OCI-LY7 (cell line): Measurements from ENCODE around the gene CCDC122. TPM values are rescaled to one million over a fixed set of nuclear protein-coding genes. Genes with fewer than 3 reads are reported as not detected.

Experiments used
- BruUV-seq: library from RNA; stranded (reverse); fragments of 400-500 nt; replicated peaks from 2 replicates; lab custom pipeline; 2021; lab: Mats Ljungman, UMichigan
- CTCF ChIA-PET: fragments of 300-600 bp; sonication (Branson Sonifier 250); formaldehyde crosslinking; loops from one replicate; lab custom pipeline; 2022; ENCODE audit warnings: antibody characterized with exemption; ENCODE audit not compliant: unreplicated experiment; lab: Charles Lee
- POLR2A ChIA-PET: fragments of 300-600 bp; sonication (Branson Sonifier 250); formaldehyde crosslinking; loops from one replicate; lab custom pipeline; 2022; ENCODE audit warnings: antibody characterized with exemption; lab: Charles Lee
- DNase-seq: peaks from one replicate; pipeline ENCODE4 v3.0.0-alpha.2; 2015; ENCODE audit warnings: low spot score
- H2AFZ ChIP-seq: fragments of 200-600 bp; sonication (generic), shearing (Covaris generic); 2 replicates; pipeline ENCODE4 v1.6.1; 2014; ENCODE audit warnings: mild to moderate bottlenecking, antibody characterized with exemption, low read length, moderate library complexity
- H3K27ac ChIP-seq: fragments of 200-600 bp; sonication (generic); 2 replicates; pipeline ENCODE4 v1.5.1; 2014; ENCODE audit warnings: mixed run types, low read depth, mild to moderate bottlenecking, moderate library complexity, low read length, inconsistent platforms; ENCODE audit not compliant: poor library complexity, severe bottlenecking
- H3K36me3 ChIP-seq: fragments of 200-600 bp; sonication (generic); 2 replicates; pipeline ENCODE4 v1.6.1; 2014; ENCODE audit warnings: mild to moderate bottlenecking, antibody characterized with exemption, low read length, moderate library complexity, mixed read lengths; ENCODE audit not compliant: insufficient read depth
- H3K4me1 ChIP-seq: fragments of 200-600 bp; sonication (generic); 2 replicates; pipeline ENCODE4 v1.5.1; 2014; ENCODE audit warnings: mild to moderate bottlenecking, low read length; ENCODE audit not compliant: insufficient read depth, poor library complexity, severe bottlenecking
- H3K4me2 ChIP-seq: fragments of 200-600 bp; sonication (generic); 2 replicates; pipeline ENCODE4 v1.6.1; 2014; ENCODE audit warnings: mild to moderate bottlenecking, low read length
- H3K4me3 ChIP-seq: fragments of 200-600 bp; sonication (generic); 2 replicates; pipeline ENCODE4 v1.5.1; 2014; ENCODE audit warnings: mild to moderate bottlenecking, low read depth, low read length; ENCODE audit not compliant: poor library complexity, severe bottlenecking
- H3K79me2 ChIP-seq: fragments of 200-600 bp; sonication (generic); 2 replicates; pipeline ENCODE4 v1.6.1; 2016; ENCODE audit warnings: low read depth, mild to moderate bottlenecking, low read length, moderate library complexity, mixed read lengths; ENCODE audit not compliant: insufficient read depth
- H3K9me2 ChIP-seq: fragments of 200-600 bp; sonication (generic); 2 replicates; pipeline ENCODE4 v1.6.1; 2016; ENCODE audit warnings: mild to moderate bottlenecking, low read length, mixed read lengths; ENCODE audit not compliant: insufficient read depth
- H3K9me3 ChIP-seq: fragments of 200-600 bp; sonication (generic); 2 replicates; pipeline ENCODE4 v1.6.1; 2014; ENCODE audit warnings: mild to moderate bottlenecking, mixed run types, low read length, mixed read lengths
- H4K20me1 ChIP-seq: fragments of 200-600 bp; sonication (generic); 2 replicates; pipeline ENCODE4 v1.6.1; 2014; ENCODE audit warnings: mild to moderate bottlenecking, antibody characterized with exemption, low read length, moderate library complexity, mixed read lengths; ENCODE audit not compliant: insufficient read depth
- CTCF ChIP-seq: fragments of 200-600 bp; sonication (generic); conservative IDR thresholded peaks from 2 replicates; pipeline ENCODE4 v1.5.1; 2014; ENCODE audit warnings: mild to moderate bottlenecking, antibody characterized with exemption, low read length, moderate library complexity, mixed read lengths
- EZH2phosphoT487 ChIP-seq: fragments of 200-600 bp; sonication (generic); IDR thresholded peaks from 2 replicates; pipeline ENCODE4 v1.6.1; 2018; ENCODE audit warnings: low read depth, borderline replicate concordance, mild to moderate bottlenecking, mixed run types, antibody characterized with exemption, low read length, moderate library complexity, mixed read lengths
- intact Hi-C: fragments of 100-400 bp; cut with micrococcal nuclease; formaldehyde crosslinking; loops from one replicate; pipeline ENCODE4 v1.10.0; 2022; ENCODE audit not compliant: unreplicated experiment
- total RNA-seq, 2 experiments: library from RNA; depleted of rRNA in 1 of 2; stranded (reverse); fragments of >200 nt in 1 of 2; shearing (Covaris generic) in 1 of 2; gene quantifications; 2 replicates each; pipeline ENCODE4 v1.2.3, GENCODE V29; 2014 to 2022

Gene CCDC122
- total RNA-seq, 2 experiments from 2014 or later = 4.6 to 21.6 TPM

DNA sequence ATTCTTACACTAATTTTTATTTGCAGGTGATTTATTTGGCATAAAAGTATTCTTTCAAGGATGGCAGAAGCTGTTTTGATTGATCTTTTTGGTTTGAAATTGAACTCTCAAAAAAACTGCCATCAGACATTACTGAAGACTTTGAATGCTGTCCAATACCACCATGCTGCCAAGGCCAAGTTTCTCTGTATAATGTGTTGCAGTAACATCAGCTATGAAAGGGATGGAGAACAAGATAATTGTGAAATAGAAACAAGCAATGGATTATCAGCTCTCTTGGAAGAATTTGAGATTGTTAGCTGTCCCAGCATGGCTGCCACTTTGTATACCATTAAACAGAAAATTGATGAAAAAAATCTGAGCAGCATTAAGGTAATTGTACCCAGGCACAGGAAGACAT lies 1.4 kb upstream of the CCDC122 start:
- Histone ChIP-seq H3K9me3 (no peaks in the 10 kb centered on the region), H3K4me1 (peaks cover 42% of the 10 kb centered on the region), H3K9me2 (no peaks in the 10 kb centered on the region), H4K20me1 (no peaks in the 10 kb centered on the region), H3K4me3 (peak overlapping the region; percentile 84), H3K4me2 (peak overlapping the region; percentile 93), H3K36me3 (peaks cover 23% of the 10 kb centered on the region), H2AFZ (peak overlapping the region; percentile 70; the same call in 1 of the 2 replicates), H3K79me2 (peaks cover 19% of the 10 kb centered on the region; the same call in 1 of the 2 replicates), H3K27ac (no peak overlapping the region)
- no peak for TF ChIP-seq CTCF
- TF ChIP-seq EZH2phosphoT487 = no peak
- BruUV-seq = no TSS peak
- ChIA-PET POLR2A (interaction anchor here (0.6 to 2.0 kb wide), 3 partner anchors 19 to 393 kb away, joined by 3 to 7 read pairs (median 5); no protein-coding TSS in a partner anchor), CTCF (no interaction called here)
- intact Hi-C loops = no loop called here
- no peak for DNase-seq

- POLR2A ChIA-PET = interaction anchor here (0.6 to 2.0 kb wide), 4 partner anchors 11 to 394 kb away, joined by 3 to 7 read pairs (median 4); no protein-coding TSS in a partner anchor
- Histone ChIP-seq H3K9me3 (no peaks in the 10 kb centered on the region), H4K20me1 (no peaks in the 10 kb centered on the region), H3K4me1 (peaks cover 42% of the 10 kb centered on the region), H3K4me3 (peak overlapping the region; percentile 84), H2AFZ (peak overlapping the region; percentile 70; the same call in 1 of the 2 replicates), H3K9me2 (no peaks in the 10 kb centered on the region), H3K4me2 (peak overlapping the region; percentile 93), H3K79me2 (peaks cover 19% of the 10 kb centered on the region; the same call in 1 of the 2 replicates), H3K27ac (peak overlapping the region; percentile 48), H3K36me3 (peaks cover 22% of the 10 kb centered on the region)
- no peak for TF ChIP-seq EZH2phosphoT487
- TF ChIP-seq CTCF = no peak
- CTCF ChIA-PET = no interaction called here
- intact Hi-C loops = no loop called here
- no TSS peak for BruUV-seq
- DNase-seq = peak; percentile 22
These were observed 795 bp upstream of the CCDC122 start for GRCh38 chr13:43880214-43880855.
